T-helper 2 cell treated with Interferon-gamma antibody and Interleukin-4, amounts not matched to agents 5 μg/mL and 100 μg/mL, for 36 hours (primary cell): ENCODE measurements around the gene KCNK16.
"Not testable (repeated sequence)": the region's sequence is repeated elsewhere in the genome, so short reads cannot be mapped to it uniquely, and the experiment has no call there.

ENCODE experiments used
- DNase-seq: peaks from one replicate; pipeline ENCODE4 v3.0.0; 2021; ENCODE audit warnings: low spot score
- H3K27ac Mint-ChIP-seq: one replicate; pipeline ENCODE4 v1.8.0; 2021; ENCODE audit warnings: mild to moderate bottlenecking, mixed read lengths
- H3K27me3 Mint-ChIP-seq: one replicate; pipeline ENCODE4 v1.8.0; 2021; ENCODE audit warnings: low read depth, mixed read lengths
- H3K36me3 Mint-ChIP-seq: one replicate; pipeline ENCODE4 v1.8.0; 2021; ENCODE audit warnings: low read depth, mixed read lengths
- H3K4me1 Mint-ChIP-seq: one replicate; pipeline ENCODE4 v1.8.0; 2021; ENCODE audit warnings: low read depth, mixed read lengths
- H3K4me3 Mint-ChIP-seq: one replicate; pipeline ENCODE4 v1.8.0; 2022; ENCODE audit warnings: mild to moderate bottlenecking, moderate library complexity, mixed read lengths
- H3K9me3 Mint-ChIP-seq: one replicate; pipeline ENCODE4 v1.8.0; 2021; ENCODE audit warnings: mixed read lengths

KCNK16 gene

DNA sequence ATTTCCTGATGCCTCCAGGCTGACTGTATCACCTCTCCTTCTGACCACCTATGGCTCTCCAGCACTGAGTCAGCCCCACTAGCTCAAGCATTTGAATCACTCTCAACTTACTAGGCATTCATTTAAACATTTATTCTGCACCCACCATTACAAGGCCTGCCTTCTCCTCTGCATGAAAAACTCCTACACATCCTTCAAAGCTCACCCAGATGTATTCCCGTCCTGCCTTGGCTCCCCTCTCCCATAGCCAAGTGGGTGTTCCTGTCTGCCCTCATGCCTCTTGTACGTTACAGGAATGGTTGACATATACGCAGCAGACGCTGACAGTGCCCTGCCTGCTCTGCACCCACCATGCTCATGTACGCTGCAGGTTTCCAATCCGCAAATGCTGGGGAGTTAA lies 29.9 kb downstream of the KCNK16 start:
- H3K27me3 Mint-ChIP-seq: peaks cover 2% of the 10 kb centered on the region
- H3K9me3 Mint-ChIP-seq: no peaks in the 10 kb centered on the region
- H3K36me3 Mint-ChIP-seq: no peaks in the 10 kb centered on the region
- DNase-seq: no peak
- H3K27ac Mint-ChIP-seq: no peak overlapping the region
- peaks cover 8% of the 10 kb centered on the region for H3K4me1 Mint-ChIP-seq
- no peak overlapping the region for H3K4me3 Mint-ChIP-seq

GRCh38 chr6:39289490-39289889 lies 33.0 kb downstream of the KCNK16 start:
- no peak overlapping the region for H3K4me3 Mint-ChIP-seq
- DNase-seq: no peak
- H3K27me3 Mint-ChIP-seq: peaks cover 2% of the 10 kb centered on the region
- H3K9me3 Mint-ChIP-seq: no peaks in the 10 kb centered on the region
- peaks cover 8% of the 10 kb centered on the region for H3K4me1 Mint-ChIP-seq
- H3K27ac Mint-ChIP-seq: no peak overlapping the region
- no peaks in the 10 kb centered on the region for H3K36me3 Mint-ChIP-seq

- H3K27ac Mint-ChIP-seq: no peak overlapping the region
- H3K27me3 Mint-ChIP-seq: peaks cover 2% of the 10 kb centered on the region
- H3K9me3 Mint-ChIP-seq: no peaks in the 10 kb centered on the region
- DNase-seq: no peak
- no peaks in the 10 kb centered on the region for H3K36me3 Mint-ChIP-seq
- H3K4me1 Mint-ChIP-seq: peaks cover 8% of the 10 kb centered on the region
- H3K4me3 Mint-ChIP-seq: no peak overlapping the region
These were observed 34.9 kb downstream of the KCNK16 start for GRCh38 chr6:39287601-39288000.

GRCh38 chr6:39286596-39286995 lies 35.9 kb downstream of the KCNK16 start:
- not testable (repeated sequence) for H3K36me3 Mint-ChIP-seq, DNase-seq, H3K27me3 Mint-ChIP-seq, H3K9me3 Mint-ChIP-seq, H3K27ac Mint-ChIP-seq, H3K4me1 Mint-ChIP-seq, H3K4me3 Mint-ChIP-seq

DNA sequence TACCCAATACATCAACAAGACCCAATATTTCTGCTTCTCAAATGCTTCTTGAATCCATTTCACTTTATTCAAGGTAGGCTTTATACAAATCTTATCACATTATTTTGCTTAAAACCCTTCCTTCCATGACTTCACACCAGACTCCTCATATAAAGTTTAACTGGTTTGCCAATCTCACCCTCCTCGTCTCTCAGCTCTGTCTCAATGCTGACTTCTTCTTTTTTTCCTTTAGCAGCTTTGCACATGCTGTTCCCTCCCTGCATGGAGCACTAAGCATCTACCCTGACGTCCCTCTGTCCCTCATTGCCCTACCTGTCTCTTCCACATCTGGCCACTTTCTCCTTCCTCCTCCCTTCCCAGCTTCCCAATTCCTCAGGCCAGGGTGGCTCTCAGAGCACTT lies 39.7 kb downstream of the KCNK16 start:
- H3K27ac Mint-ChIP-seq: no peak overlapping the region
- peaks cover 5% of the 10 kb centered on the region for H3K27me3 Mint-ChIP-seq
- no peaks in the 10 kb centered on the region for H3K9me3 Mint-ChIP-seq
- no peaks in the 10 kb centered on the region for H3K36me3 Mint-ChIP-seq
- no peak for DNase-seq
- H3K4me1 Mint-ChIP-seq: no peaks in the 10 kb centered on the region
- H3K4me3 Mint-ChIP-seq: no peak overlapping the region

- Mint-ChIP-seq H3K36me3 (no peaks in the 10 kb centered on the region), H3K27ac (no peak overlapping the region), H3K4me1 (no peaks in the 10 kb centered on the region), H3K27me3 (peaks cover 11% of the 10 kb centered on the region), H3K9me3 (no peaks in the 10 kb centered on the region), H3K4me3 (no peak overlapping the region)
- DNase-seq: no peak
These were observed 41.1 kb downstream of the KCNK16 start for GRCh38 chr6:39281312-39281980.

- no peak overlapping the region for H3K4me3 Mint-ChIP-seq
- no peak for DNase-seq
- no peaks in the 10 kb centered on the region for H3K36me3 Mint-ChIP-seq
- H3K27me3 Mint-ChIP-seq: peaks cover 11% of the 10 kb centered on the region
- H3K4me1 Mint-ChIP-seq: no peaks in the 10 kb centered on the region
- H3K27ac Mint-ChIP-seq: no peak overlapping the region
- H3K9me3 Mint-ChIP-seq: no peaks in the 10 kb centered on the region
These were observed 42.2 kb downstream of the KCNK16 start for GRCh38 chr6:39280247-39280731.

GRCh38 chr6:39279539-39279938 lies 43.0 kb downstream of the KCNK16 start:
- no peak for DNase-seq
- no peak overlapping the region for H3K4me3 Mint-ChIP-seq
- no peaks in the 10 kb centered on the region for H3K4me1 Mint-ChIP-seq
- no peak overlapping the region for H3K27ac Mint-ChIP-seq
- no peaks in the 10 kb centered on the region for H3K36me3 Mint-ChIP-seq
- no peaks in the 10 kb centered on the region for H3K9me3 Mint-ChIP-seq
- H3K27me3 Mint-ChIP-seq: peaks cover 11% of the 10 kb centered on the region

- Mint-ChIP-seq H3K36me3 (no peaks in the 10 kb centered on the region), H3K27me3 (peaks cover 11% of the 10 kb centered on the region), H3K4me3 (no peak overlapping the region), H3K9me3 (no peaks in the 10 kb centered on the region), H3K4me1 (no peaks in the 10 kb centered on the region), H3K27ac (no peak overlapping the region)
- no peak for DNase-seq
These were observed 46.0 kb downstream of the KCNK16 start for GRCh38 chr6:39276379-39276995.

- no peak overlapping the region for H3K27ac Mint-ChIP-seq
- no peaks in the 10 kb centered on the region for H3K4me1 Mint-ChIP-seq
- peaks cover 11% of the 10 kb centered on the region for H3K27me3 Mint-ChIP-seq
- no peaks in the 10 kb centered on the region for H3K36me3 Mint-ChIP-seq
- H3K9me3 Mint-ChIP-seq: no peaks in the 10 kb centered on the region
- H3K4me3 Mint-ChIP-seq: no peak overlapping the region
- no peak for DNase-seq
These were observed 47.6 kb downstream of the KCNK16 start for GRCh38 chr6:39274903-39275302.

DNA sequence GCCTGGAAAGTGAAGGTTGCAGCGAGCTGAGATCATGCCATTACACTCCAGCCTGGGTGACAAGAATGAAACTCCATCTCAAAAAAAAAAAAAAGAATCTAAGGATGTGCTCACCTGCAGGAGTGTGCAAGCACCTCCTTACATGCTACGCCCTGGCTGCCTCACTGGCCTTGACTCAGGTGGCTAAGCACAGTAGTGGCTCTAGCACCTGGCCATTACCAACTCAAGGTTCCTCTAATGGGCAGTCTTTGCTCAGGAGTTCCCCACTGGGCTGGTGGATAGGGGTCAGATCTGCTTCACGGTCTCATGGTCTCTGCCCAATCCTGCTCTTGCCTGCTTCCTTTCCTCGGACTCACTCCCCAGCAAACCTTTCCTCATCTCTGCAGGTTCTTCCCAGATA lies 48.0 kb downstream of the KCNK16 start:
- Mint-ChIP-seq H3K27me3 (peaks cover 11% of the 10 kb centered on the region), H3K9me3 (no peaks in the 10 kb centered on the region), H3K4me3 (no peak overlapping the region), H3K36me3 (no peaks in the 10 kb centered on the region), H3K4me1 (no peaks in the 10 kb centered on the region), H3K27ac (no peak overlapping the region)
- DNase-seq: no peak

DNA sequence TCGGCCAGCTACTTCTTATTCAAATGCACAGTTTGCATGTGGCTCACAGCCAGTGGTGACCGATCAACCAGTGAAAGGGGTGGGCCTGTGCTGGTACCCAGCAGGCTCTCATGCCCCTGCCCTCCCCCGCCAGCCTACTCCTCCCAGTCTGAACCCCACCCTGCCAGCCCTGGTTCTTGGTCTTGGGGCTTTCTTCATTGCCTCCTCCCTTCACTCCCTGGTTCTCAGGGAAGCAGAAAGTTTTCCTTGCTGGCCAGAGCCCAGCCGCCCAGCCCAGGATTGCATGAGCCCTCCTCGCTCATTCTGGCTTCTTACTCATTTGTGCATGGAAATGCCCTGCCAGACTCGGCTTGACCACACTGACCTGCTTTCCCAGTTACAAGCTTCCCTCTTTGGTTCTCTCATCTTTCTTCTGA lies 49.1 kb downstream of the KCNK16 start:
- Mint-ChIP-seq H3K27me3 (peaks cover 11% of the 10 kb centered on the region), H3K27ac (no peak overlapping the region), H3K4me3 (no peak overlapping the region), H3K36me3 (no peaks in the 10 kb centered on the region), H3K4me1 (no peaks in the 10 kb centered on the region), H3K9me3 (no peaks in the 10 kb centered on the region)
- DNase-seq: no peak

GRCh38 chr6:39269961-39270360 lies 52.5 kb downstream of the KCNK16 start:
- peaks cover 2% of the 10 kb centered on the region for H3K4me1 Mint-ChIP-seq
- no peaks in the 10 kb centered on the region for H3K9me3 Mint-ChIP-seq
- H3K4me3 Mint-ChIP-seq: no peak overlapping the region
- no peaks in the 10 kb centered on the region for H3K36me3 Mint-ChIP-seq
- no peak for DNase-seq
- peaks cover 3% of the 10 kb centered on the region for H3K27me3 Mint-ChIP-seq
- no peak overlapping the region for H3K27ac Mint-ChIP-seq

DNA sequence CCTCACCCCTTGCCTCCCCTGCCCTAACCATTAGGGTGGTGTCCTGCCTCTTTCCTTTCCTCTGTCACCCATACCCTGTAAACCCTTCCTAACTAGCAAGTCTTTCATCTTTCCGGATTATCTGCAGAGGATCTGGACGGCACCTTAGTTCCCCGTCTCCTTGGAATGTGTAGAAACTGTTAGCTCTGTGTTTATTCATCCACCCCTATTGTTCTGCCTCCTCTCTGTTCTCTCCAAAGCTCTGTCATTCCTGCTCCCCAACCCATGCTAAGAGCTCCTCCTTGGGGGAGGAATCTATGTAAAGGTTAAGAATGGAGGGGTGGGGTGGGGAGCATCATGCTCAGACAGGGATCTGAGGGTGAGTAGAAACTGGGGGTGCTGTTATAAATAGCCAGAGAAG lies 53.8 kb downstream of the KCNK16 start:
- no peaks in the 10 kb centered on the region for H3K36me3 Mint-ChIP-seq
- H3K27ac Mint-ChIP-seq: no peak overlapping the region
- DNase-seq: no peak
- peaks cover 3% of the 10 kb centered on the region for H3K4me1 Mint-ChIP-seq
- no peak overlapping the region for H3K4me3 Mint-ChIP-seq
- peaks cover 3% of the 10 kb centered on the region for H3K27me3 Mint-ChIP-seq
- H3K9me3 Mint-ChIP-seq: no peaks in the 10 kb centered on the region

DNA sequence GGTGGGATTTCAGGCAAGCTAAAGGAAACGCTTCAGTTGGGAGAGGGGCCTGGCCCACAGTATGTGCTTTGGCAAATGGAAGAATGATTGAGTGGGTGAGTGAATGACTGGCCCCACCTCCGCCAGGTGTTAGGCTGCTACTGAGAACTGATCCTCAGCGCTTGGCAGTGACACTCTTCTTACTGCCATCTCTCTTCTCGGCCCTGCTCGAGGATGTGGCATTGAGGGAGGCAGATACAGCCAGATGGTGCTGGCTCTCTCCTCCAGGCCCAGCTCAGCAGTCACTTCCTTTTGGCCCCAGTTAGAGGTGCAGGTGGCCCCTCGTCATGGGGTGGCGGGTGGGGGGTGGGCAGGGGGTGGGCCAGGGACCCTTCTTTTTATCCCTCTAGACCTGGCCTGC lies 54.3 kb downstream of the KCNK16 start:
- Mint-ChIP-seq H3K4me1 (peaks cover 5% of the 10 kb centered on the region), H3K27ac (no peak overlapping the region), H3K9me3 (no peaks in the 10 kb centered on the region), H3K36me3 (no peaks in the 10 kb centered on the region), H3K4me3 (no peak overlapping the region), H3K27me3 (peaks cover 3% of the 10 kb centered on the region)
- no peak for DNase-seq
